GM12878 (cell line): ENCODE data around the gene UTS2R. TPM values are rescaled to one million over a fixed set of nuclear protein-coding genes. Genes with fewer than 3 reads are reported as not detected.

Source experiments
- ATAC-seq: fragments of 200-7000 bp; cut with Tn5 transposase; 3 replicates; pipeline ENCODE4 v1.9.1; 2020; ENCODE audit warnings: mild to moderate bottlenecking, moderate library complexity
- BruUV-seq: library from RNA; stranded (reverse); fragments of 400-500 nt; replicated peaks from 2 replicates; lab custom pipeline; 2021; lab: Mats Ljungman, UMichigan
- CTCF ChIA-PET: fragments of 300-600 bp; sonication (Branson Sonifier 250); formaldehyde crosslinking; extraction: SDS; loops from one replicate; lab custom pipeline; 2021; ENCODE audit warnings: inconsistent platforms; lab: Yijun Ruan, JAX
- POLR2A ChIA-PET: fragments of 350-600 bp; formaldehyde crosslinking; extraction: SDS; loops from one replicate; lab custom pipeline; 2021; ENCODE audit warnings: inconsistent platforms; lab: Charles Lee
- RAD21 ChIA-PET: fragments of 300-600 bp; sonication (Branson Sonifier 250); formaldehyde crosslinking; loops from one replicate; lab custom pipeline; 2023; ENCODE audit warnings: antibody characterized with exemption; ENCODE audit not compliant: unreplicated experiment; lab: Charles Lee
- SMC1A ChIA-PET: fragments of 300-600 bp; sonication (Branson Sonifier 250); formaldehyde crosslinking; loops from one replicate; lab custom pipeline; 2023; ENCODE audit not compliant: unreplicated experiment, uncharacterized antibody; lab: Charles Lee
- DNase-seq: peaks from one replicate; pipeline ENCODE4 v3.0.0-alpha.2; 2011; ENCODE audit warnings: low read depth, low spot score
- FAIRE-seq: peaks from 3 replicates; lab custom pipeline; 2011; peaks lifted over from hg19 to GRCh38; lab: Jason Lieb, UNC
- H2AFZ ChIP-seq: 2 replicates; pipeline ENCODE4 v1.6.0; 2011; ENCODE audit warnings: low read depth, low read length, control low read depth; ENCODE audit not compliant: control insufficient read depth
- H3K27ac ChIP-seq: 2 replicates; pipeline ENCODE4 v1.5.1; 2011; ENCODE audit warnings: control low read depth; ENCODE audit not compliant: control insufficient read depth, insufficient read depth
- H3K27me3 ChIP-seq, 2 experiments: replicated peaks in 1 of 2; 2 replicates each; pipeline versions ENCODE4 v1.6.0 to v1.6.1; 2011; ENCODE audit warnings: low read length in 1 of 2; ENCODE audit not compliant: control insufficient read depth in 2 of 2, insufficient read depth in 2 of 2
- H3K36me3 ChIP-seq, 2 experiments: 2 replicates each; pipeline ENCODE4 v1.5.1; 2011; ENCODE audit warnings: low read length in 1 of 2; ENCODE audit not compliant: control insufficient read depth in 2 of 2, insufficient read depth in 2 of 2
- H3K4me1 ChIP-seq: 2 replicates; pipeline ENCODE4 v1.6.1; 2011; ENCODE audit warnings: mild to moderate bottlenecking, low read length, moderate library complexity, mixed read lengths; ENCODE audit not compliant: control insufficient read depth, insufficient read depth
- H3K4me2 ChIP-seq: 2 replicates; pipeline ENCODE4 v1.6.0; 2011; ENCODE audit warnings: control low read depth; ENCODE audit not compliant: control insufficient read depth, insufficient read depth
- H3K4me3 ChIP-seq: fragments of 200-600 bp; sonication (generic); 2 replicates; pipeline ENCODE4 v1.5.1; 2016
- H3K79me2 ChIP-seq: 2 replicates; pipeline ENCODE4 v1.6.0; 2011; ENCODE audit warnings: low read length; ENCODE audit not compliant: control insufficient read depth, insufficient read depth
- H3K9ac ChIP-seq: 2 replicates; pipeline ENCODE4 v1.8.0; 2011; ENCODE audit warnings: low read length, control low read depth, mixed read lengths; ENCODE audit not compliant: control insufficient read depth, insufficient read depth
- H3K9me3 ChIP-seq: replicated peaks from 3 replicates; pipeline ENCODE4 v1.5.1; 2011; ENCODE audit warnings: mild to moderate bottlenecking, low read length; ENCODE audit not compliant: control insufficient read depth, insufficient read depth
- H4K20me1 ChIP-seq: 2 replicates; pipeline ENCODE4 v1.6.0; 2011; ENCODE audit not compliant: control insufficient read depth, insufficient read depth
- CBFB ChIP-seq: IDR thresholded peaks from 2 replicates; pipeline ENCODE4 v1.6.1; 2016; ENCODE audit warnings: antibody characterized with exemption, low read depth
- CREM ChIP-seq: IDR thresholded peaks from 2 replicates; pipeline ENCODE4 v1.6.1; 2014; ENCODE audit warnings: antibody characterized with exemption, low read depth
- EGR1 ChIP-seq, 2 experiments: IDR thresholded peaks; 1 replicate in 1 of 2; 2 replicates in 1 of 2; pipeline ENCODE4 v1.6.1; 2011 to 2012; ENCODE audit warnings: low read depth in 2 of 2, low read length in 2 of 2, borderline replicate concordance in 1 of 2, mild to moderate bottlenecking in 1 of 2, moderate library complexity in 1 of 2
- ESRRA ChIP-seq: IDR thresholded peaks from 2 replicates; pipeline ENCODE4 v1.6.1; 2012; ENCODE audit warnings: mild to moderate bottlenecking, low read length, improper control_type of control experiment
- FOXK2 ChIP-seq: fragments of 450-650 bp; IDR thresholded peaks from 2 replicates; pipeline ENCODE4 v1.6.1; 2017; ENCODE audit warnings: mild to moderate bottlenecking, moderate library complexity
- HDAC2 ChIP-seq: fragments of 200-600 bp; sonication (generic); IDR thresholded peaks from 2 replicates; pipeline ENCODE4 v1.6.1; 2017
- JUND ChIP-seq: IDR thresholded peaks from 2 replicates; pipeline ENCODE4 v1.6.1; 2012; ENCODE audit warnings: low read depth, mild to moderate bottlenecking, low read length, improper control_type of control experiment, moderate library complexity
- KAT2A ChIP-seq: conservative IDR thresholded peaks from 2 replicates; pipeline ENCODE4 v1.6.1; 2011; ENCODE audit warnings: low read depth, low read length; ENCODE audit not compliant: control insufficient read depth
- KLF5 ChIP-seq: fragments of 450-650 bp; IDR thresholded peaks from 2 replicates; pipeline ENCODE4 v1.6.1; 2014; ENCODE audit warnings: mild to moderate bottlenecking; ENCODE audit not compliant: partially characterized antibody
- MYB ChIP-seq: fragments of 150-350 bp; IDR thresholded peaks from 2 replicates; pipeline ENCODE4 v1.6.1; 2014; ENCODE audit warnings: mild to moderate bottlenecking, low read depth, low read length, borderline replicate concordance
- POLR2AphosphoS5 ChIP-seq: IDR thresholded peaks from 2 replicates; pipeline ENCODE4 v1.6.1; 2011; ENCODE audit warnings: mild to moderate bottlenecking, low read length, inconsistent platforms
- TCF3 ChIP-seq: IDR thresholded peaks from 2 replicates; pipeline ENCODE4 v1.6.1; 2012; ENCODE audit warnings: low read depth, mild to moderate bottlenecking, low read length, borderline replicate concordance; ENCODE audit not compliant: insufficient read depth
- ZBED1 ChIP-seq: IDR thresholded peaks from 2 replicates; pipeline ENCODE4 v1.6.1; 2016; ENCODE audit warnings: borderline replicate concordance
- WGBS: methylation state at CpG from one replicate; pipeline ENCODE4 v1.1.6; 2016; ENCODE audit warnings: low lambda C conversion rate; ENCODE audit not compliant: insufficient replicate concordance, insufficient coverage; ENCODE audit errors: missing lambda C conversion rate; 5-methylcytosine and 5-hydroxymethylcytosine counted together
- in situ Hi-C: fragments of 300-500 bp; cut with MboI; formaldehyde crosslinking; loops from 9 replicates; pipeline ENCODE4 v1.14.3; 2018; ENCODE audit warnings: mixed read lengths
- intact Hi-C: fragments of 100-400 bp; cut with micrococcal nuclease; formaldehyde crosslinking; loops from one replicate; pipeline ENCODE4 v1.14.2; 2022; ENCODE audit not compliant: unreplicated experiment
- polyA plus RNA-seq, 11 experiments: library from polyadenylated mRNA; depleted of rRNA in 4 of 11; unstranded in 6 of 11; stranded (reverse) in 5 of 11; fragments of >200 nt; fragmentation: Nextera tagmentation in 4 of 11; fragmentation: Illumina TruSeq in 1 of 11; extraction: Ambion mirVana in 4 of 11; extraction: Trizol in 1 of 11; gene quantifications; 1 replicate in 1 of 11; 2 replicates in 10 of 11; pipeline versions ENCODE4 v1.2.1 to v1.2.3, GENCODE V29; 2011 to 2016; ENCODE audit warnings: inconsistent platforms in 2 of 11, missing spikeins in 2 of 11, low read depth in 1 of 11
- total RNA-seq, 4 experiments: library from RNA; depleted of rRNA in 3 of 4; stranded (reverse); fragments of >200 nt in 3 of 4; fragmentation: Illumina TruSeq in 1 of 4; extraction: Trizol in 1 of 4; gene quantifications; 2 replicates each; pipeline versions ENCODE4 v1.2.1 to v1.2.3, GENCODE V29; 2013 to 2021
- TF ChIP-seq, protein P1 (sequence below): IDR thresholded peaks from 2 replicates; pipeline ENCODE4 v1.6.1; 2011; ENCODE audit warnings: mild to moderate bottlenecking, low read depth, low read length, moderate library complexity; ENCODE audit not compliant: insufficient replicate concordance
- TF ChIP-seq, protein P2 (sequence below): IDR thresholded peaks from 2 replicates; pipeline ENCODE4 v1.6.1; 2012; ENCODE audit warnings: mild to moderate bottlenecking, low read depth, low read length
- TF ChIP-seq, protein P3 (sequence below): fragments of 450-650 bp; IDR thresholded peaks from 2 replicates; pipeline ENCODE4 v1.6.1; 2017; ENCODE audit warnings: mild to moderate bottlenecking, low read depth, inconsistent platforms; ENCODE audit not compliant: poor library complexity, severe bottlenecking

UTS2R gene
- total and polyA plus RNA-seq, 10 of the 15 experiments (the other 5 are each of a cell fraction or from before 2014, with no cell fraction given) = 0.04 to 0.36 (median 0.11) TPM; not detected in 6

DNA sequence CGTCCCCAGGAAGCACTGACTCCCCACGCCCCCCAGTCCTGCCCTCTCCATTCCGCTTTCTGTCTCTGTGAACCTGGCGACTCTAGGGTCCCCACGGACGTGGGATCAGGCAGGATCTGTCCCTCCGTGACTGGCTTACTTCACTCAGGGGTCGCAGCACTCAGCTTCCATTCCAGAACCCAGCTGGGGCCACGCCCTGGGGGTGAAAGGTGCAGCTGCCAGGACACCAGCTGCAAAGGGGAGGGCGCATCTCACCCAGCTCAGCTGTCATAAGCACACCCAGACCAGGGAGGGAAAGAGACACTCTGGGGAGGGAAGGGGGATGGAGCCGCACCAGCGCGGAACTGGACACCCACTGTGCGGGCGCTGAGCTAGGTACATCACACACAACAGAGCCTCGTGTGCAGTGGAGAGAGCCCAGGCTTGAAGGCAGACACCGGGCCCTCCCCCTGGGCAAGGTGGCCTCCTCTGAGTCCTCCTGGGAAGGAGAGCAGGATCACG, 28.1 kb downstream of the UTS2R start (continued):
- no peak for TF ChIP-seq MYB
- TF ChIP-seq, all 136 proteins: peak for 0

DNA sequence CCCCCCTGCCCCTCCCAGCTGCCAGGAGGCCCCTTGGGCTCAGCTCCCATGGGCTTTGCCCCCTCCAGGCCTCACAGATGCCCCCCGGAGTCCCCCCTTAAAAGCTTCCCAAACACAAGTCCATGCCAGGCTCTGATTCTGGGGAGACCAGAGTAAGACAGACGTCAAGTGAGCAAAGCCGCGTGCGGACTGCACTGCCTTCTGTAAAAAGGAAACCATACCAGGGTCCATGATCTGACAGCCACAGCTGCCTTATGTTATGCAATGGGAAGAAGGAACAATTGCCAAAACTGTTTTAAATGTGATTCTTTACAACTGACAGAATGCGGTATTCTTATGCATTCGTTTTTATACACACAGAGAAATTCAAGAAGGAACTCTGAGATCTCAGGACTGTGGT, 28.6 kb downstream of the UTS2R start:
- peak; percentile 61 for FAIRE-seq
- intact Hi-C loops (loop anchor here (5.0 kb wide), 1 partner anchor 33 kb away; no protein-coding TSS in a partner anchor), in situ Hi-C loops (no loop called here)
- RAD21 ChIA-PET = interaction anchor here (0.9 kb wide), 1 partner anchor 49 kb away, joined by 3 read pairs; no protein-coding TSS in a partner anchor
- Histone ChIP-seq H3K27me3 (no peaks in the 10 kb centered on the region), H3K27ac (no peak overlapping the region), H3K79me2 (no peaks in the 10 kb centered on the region), H3K36me3 (peaks cover 2 to 14% of the 10 kb centered on the region in 2 experiments; a peak in 3 of 4 replicates), H3K4me1 (peaks cover 6% of the 10 kb centered on the region; the same call in 1 of the 2 replicates), H3K9me3 (no peaks in the 10 kb centered on the region), H3K4me2 (no peak overlapping the region), H2AFZ (no peak overlapping the region), H3K9ac (no peak overlapping the region), H3K4me3 (no peak overlapping the region), H4K20me1 (no peaks in the 10 kb centered on the region)
- CTCF ChIA-PET = interaction anchor here (0.9 to 1.5 kb wide), 5 partner anchors 33 to 362 kb away, joined by 3 to 4 read pairs (median 3); partner anchors contain the start of gene DCXR
- 90% methylated on average over 7 of the region's 7 CpGs for WGBS
- ATAC-seq = no peak
- POLR2A ChIA-PET = interaction anchor here (1.0 to 1.2 kb wide), 2 partner anchors 19 to 32 kb away, joined by 3 read pairs; no protein-coding TSS in a partner anchor
- no peak for DNase-seq
- BruUV-seq = no TSS peak
- SMC1A ChIA-PET = interaction anchor here (0.9 to 1.7 kb wide), 5 partner anchors 10 to 245 kb away, joined by 3 to 5 read pairs (median 4); no protein-coding TSS in a partner anchor
- TF ChIP-seq CREM = no peak
- no peak for TF ChIP-seq FOXK2
- TF ChIP-seq CBFB = no peak
- TF ChIP-seq EGR1 (IDR thresholded peaks at IDR 0.05; ENCODE audit: borderline replicate concordance in 1 of 2, low read depth in 2 of 2, low read length in 2 of 2) = no peak
- no peak for TF ChIP-seq JUND
- TF ChIP-seq, protein P1, sequence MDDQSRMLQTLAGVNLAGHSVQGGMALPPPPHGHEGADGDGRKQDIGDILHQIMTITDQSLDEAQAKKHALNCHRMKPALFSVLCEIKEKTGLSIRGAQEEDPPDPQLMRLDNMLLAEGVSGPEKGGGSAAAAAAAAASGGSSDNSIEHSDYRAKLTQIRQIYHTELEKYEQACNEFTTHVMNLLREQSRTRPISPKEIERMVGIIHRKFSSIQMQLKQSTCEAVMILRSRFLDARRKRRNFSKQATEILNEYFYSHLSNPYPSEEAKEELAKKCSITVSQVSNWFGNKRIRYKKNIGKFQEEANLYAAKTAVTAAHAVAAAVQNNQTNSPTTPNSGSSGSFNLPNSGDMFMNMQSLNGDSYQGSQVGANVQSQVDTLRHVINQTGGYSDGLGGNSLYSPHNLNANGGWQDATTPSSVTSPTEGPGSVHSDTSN = no peak
- TF ChIP-seq ESRRA = no peak
- no peak for TF ChIP-seq ZBED1
- TF ChIP-seq POLR2AphosphoS5 = no peak
- TF ChIP-seq, protein P2, sequence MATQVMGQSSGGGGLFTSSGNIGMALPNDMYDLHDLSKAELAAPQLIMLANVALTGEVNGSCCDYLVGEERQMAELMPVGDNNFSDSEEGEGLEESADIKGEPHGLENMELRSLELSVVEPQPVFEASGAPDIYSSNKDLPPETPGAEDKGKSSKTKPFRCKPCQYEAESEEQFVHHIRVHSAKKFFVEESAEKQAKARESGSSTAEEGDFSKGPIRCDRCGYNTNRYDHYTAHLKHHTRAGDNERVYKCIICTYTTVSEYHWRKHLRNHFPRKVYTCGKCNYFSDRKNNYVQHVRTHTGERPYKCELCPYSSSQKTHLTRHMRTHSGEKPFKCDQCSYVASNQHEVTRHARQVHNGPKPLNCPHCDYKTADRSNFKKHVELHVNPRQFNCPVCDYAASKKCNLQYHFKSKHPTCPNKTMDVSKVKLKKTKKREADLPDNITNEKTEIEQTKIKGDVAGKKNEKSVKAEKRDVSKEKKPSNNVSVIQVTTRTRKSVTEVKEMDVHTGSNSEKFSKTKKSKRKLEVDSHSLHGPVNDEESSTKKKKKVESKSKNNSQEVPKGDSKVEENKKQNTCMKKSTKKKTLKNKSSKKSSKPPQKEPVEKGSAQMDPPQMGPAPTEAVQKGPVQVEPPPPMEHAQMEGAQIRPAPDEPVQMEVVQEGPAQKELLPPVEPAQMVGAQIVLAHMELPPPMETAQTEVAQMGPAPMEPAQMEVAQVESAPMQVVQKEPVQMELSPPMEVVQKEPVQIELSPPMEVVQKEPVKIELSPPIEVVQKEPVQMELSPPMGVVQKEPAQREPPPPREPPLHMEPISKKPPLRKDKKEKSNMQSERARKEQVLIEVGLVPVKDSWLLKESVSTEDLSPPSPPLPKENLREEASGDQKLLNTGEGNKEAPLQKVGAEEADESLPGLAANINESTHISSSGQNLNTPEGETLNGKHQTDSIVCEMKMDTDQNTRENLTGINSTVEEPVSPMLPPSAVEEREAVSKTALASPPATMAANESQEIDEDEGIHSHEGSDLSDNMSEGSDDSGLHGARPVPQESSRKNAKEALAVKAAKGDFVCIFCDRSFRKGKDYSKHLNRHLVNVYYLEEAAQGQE = no peak
- TF ChIP-seq, protein P3, sequence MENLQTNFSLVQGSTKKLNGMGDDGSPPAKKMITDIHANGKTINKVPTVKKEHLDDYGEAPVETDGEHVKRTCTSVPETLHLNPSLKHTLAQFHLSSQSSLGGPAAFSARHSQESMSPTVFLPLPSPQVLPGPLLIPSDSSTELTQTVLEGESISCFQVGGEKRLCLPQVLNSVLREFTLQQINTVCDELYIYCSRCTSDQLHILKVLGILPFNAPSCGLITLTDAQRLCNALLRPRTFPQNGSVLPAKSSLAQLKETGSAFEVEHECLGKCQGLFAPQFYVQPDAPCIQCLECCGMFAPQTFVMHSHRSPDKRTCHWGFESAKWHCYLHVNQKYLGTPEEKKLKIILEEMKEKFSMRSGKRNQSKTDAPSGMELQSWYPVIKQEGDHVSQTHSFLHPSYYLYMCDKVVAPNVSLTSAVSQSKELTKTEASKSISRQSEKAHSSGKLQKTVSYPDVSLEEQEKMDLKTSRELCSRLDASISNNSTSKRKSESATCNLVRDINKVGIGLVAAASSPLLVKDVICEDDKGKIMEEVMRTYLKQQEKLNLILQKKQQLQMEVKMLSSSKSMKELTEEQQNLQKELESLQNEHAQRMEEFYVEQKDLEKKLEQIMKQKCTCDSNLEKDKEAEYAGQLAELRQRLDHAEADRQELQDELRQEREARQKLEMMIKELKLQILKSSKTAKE = no peak
- no peak for TF ChIP-seq KAT2A
- TF ChIP-seq KLF5 = no peak
- TF ChIP-seq HDAC2 = no peak
- TF ChIP-seq TCF3 = no peak
